HK-2 (cell line): Measurements from ENCODE around the gene KDM4B.

Source experiments
- DNase-seq: peaks from one replicate; pipeline ENCODE4 v3.0.0-alpha.2; 2018; ENCODE audit not compliant: unreplicated experiment

The KDM4B gene

GRCh38 chr19:5121266-5122120 is 152.6 kb downstream of the KDM4B start:
- DNase-seq: no peak

GRCh38 chr19:5122121-5122400 is 153.1 kb downstream of the KDM4B start:
- no peak for DNase-seq

- DNase-seq: no peak
Measured at GRCh38 chr19:5122671-5123409, 153.9 kb downstream of the KDM4B start.

DNA sequence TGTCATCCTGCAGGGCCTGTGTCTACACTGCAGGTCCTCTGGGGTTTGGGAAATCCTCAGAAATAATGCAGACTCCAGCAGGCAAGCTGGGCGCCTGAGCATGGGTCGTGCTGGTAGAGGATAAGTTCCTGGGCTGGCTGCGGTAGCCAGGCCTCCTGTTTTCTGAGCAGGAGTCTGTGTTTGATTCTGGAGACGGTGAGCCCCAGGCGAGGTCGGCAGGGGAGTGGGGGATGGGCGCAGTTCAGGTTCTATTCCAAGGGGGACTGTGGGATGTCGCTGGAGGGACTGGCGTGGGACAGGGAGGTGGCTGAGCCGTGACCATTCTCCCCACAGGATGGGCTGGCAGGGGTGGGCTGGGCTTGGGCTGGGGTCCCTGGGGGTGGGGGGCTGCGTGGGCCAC is 154.7 kb downstream of the KDM4B start:
- DNase-seq: no peak

DNA sequence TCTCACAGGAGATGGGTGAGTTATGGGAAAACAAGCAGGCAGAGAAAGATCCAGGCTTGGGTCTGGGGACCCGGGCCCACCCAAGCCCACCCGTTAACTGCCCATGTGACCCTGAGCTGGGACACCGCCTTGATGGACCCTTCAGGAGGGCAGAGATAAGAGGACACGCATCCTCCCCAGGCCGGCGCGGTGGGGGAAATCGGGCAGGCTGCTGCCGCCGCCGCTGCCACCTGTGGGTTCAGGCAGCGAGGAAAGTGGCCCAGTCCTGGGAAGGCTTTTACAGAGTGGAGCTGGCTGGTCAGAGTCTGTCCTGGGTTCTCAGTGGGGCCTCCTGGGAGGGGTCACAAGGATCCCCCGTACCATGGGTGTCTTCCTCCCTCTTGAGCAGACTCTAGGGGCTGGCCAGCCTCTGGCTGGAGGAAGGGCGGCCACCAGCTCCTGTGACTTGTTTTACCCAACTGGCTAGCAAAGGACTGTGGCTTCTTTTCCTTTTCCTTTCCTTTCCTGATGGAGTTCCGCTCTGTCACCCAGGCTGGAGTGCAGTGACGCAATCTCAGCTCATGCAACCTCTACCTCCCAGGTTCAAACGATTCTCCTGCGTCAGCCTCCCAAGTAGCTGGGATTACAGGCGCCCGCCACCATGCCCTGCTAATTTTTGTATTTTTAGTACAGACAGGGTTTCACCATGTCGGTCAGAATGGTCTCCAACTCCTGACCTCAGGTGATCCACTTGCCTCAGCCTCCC is 155.4 kb downstream of the KDM4B start:
- DNase-seq: no peak

DNA sequence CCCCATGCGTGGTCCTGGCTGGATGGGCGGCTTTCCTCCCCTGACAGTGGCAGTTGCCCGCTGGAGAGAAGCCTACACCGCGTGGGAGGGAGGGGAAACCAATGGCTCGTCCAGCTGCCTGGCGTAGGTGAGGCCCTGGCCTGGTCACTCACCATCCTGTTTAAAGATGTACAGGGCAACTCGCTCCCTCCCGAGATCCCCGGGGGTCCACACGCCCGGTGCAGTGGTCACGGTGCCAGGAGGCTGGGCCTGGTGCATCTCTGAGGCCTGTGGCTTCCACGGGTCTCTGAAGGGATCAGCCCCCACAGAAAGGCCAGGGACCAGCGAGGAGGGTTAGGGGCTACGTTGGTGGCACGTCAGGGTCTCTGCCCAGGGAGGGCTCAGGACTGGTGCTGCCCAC is 156.5 kb downstream of the KDM4B start:
- DNase-seq: no peak

DNA sequence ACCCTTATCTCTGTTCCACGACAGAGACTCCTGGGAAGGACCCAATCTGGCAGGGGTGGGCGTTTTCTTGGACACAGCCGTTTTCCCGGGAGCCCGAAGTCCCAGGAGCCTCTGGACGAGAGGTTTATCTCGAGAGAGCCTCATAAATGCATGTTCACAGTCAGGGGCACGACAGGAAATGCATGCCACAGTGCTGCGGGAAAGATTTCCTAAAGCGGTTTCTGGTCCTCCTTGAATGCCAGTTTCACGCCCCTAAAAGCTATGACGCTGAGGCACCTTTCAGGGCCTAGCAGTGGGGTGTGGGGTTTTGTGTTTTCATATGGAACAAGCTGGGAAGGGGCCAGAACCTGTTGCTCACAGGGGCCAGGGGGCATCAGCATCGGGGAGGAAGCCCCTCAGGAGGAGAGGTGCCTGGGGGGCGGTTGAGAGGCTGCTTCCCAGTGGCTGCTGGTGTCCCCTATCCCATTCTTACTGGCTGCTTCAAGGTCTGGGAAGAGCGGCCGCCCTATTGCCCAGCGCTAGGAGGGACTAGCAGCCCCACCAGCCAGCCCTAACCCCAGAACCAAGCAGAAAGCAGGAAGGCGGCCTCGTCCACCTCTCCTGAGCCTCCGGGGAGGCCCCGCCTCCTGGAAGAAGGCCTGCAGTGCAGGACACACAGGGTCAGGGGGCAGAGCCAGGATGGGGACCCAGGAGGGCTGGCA is 157.0 kb downstream of the KDM4B start:
- DNase-seq: no peak

DNA sequence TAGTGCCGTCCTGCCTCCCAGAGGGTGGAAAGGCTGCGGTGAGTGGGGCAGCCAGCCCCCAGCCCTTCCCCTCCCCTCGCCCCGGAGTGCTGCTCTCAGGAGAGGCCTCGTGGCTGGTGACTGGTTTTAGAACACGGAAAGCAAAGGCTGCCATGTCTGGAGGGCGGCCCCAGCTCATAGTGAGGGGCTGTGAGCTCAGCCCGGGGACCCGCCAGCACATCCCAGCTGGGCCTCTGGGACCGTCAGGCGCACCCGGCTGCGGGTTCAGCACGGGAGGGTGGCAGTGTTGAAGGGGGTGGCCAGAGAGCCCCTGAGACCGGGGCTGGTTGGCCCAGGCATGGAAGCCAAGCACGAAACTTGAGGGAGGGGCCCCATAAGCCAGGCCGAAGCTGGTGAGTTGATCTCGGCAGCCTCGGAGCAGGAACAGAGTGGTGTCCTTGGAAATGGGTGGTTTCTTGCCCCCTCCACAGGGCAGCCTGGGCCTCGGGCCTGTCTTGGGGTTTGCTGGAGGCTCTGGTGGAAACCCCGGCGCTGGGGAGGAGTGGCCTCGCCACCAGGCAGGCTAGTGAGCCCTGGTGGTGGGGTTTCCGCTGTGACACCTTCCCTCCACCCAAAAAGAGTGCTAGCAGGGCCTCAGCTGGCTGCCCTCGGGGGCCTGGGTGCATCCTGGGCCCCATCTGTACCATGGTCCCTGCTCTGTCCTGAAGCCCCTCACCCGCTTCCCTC is 157.7 kb downstream of the KDM4B start:
- no peak for DNase-seq

DNA sequence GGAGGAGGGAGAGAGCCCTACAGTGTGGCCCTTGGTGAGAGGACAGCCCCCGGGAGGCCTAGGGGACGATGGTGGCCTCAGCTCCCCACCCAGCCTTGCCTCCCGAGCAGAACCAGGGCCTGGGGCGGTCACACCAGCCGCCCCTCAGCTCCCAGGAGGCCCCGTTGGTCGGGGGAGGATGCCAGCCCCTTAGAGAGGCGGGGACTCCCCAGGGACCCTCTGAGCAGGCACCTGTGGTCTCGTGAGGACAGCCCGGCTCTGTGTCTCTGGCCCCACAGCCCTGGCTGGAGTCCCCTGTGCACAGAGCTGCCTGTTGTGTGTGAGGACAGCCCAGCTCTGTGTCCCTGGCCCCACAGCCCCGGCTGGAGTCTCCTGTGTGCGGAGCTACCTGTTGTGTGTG is 158.8 kb downstream of the KDM4B start:
- DNase-seq: no peak

- no peak for DNase-seq
Measured at GRCh38 chr19:5128251-5128935, 159.5 kb downstream of the KDM4B start.

DNA sequence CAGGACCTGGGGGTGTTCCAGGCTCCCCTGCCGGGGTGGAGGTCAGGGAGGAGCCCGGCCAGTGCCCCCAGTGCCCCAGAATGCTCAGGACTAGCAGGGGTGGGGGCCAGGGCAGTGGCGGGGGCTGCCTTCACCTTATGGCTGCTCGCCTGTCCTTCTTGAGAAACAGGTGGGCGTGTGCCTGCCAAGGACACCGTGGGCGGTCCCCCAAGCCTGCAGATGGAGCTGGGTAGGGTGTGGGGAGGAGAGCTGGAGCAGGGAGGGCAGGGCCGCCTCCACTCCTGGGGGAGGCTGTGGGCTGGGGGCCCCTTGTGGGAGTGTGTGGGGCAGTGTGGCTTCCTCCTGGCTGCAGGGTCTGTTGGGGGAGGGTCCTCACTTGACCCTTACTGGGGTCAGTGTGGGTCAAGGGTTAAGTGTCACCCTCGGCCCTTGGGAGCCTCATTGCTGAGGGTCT is 160.1 kb downstream of the KDM4B start:
- DNase-seq: no peak

DNA sequence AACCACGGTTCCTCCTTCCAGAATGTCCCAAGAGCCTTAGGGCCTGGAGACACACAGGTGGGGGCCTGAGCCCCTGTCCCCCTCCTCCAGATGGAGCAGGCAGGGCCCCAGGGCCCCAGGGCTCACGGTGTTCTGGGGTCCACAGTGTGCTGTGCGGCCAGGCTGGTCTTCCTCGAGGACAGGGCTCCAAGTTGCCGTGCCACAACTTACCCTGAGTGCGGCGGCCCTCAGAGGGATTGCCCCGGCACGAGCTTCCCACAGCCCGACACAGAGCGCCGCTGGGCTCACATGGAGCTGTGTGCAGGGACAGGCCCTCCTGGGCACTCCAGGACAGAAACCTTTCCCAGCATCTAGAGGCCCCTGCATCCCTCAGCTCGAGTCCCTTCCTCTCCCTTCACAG is 160.8 kb downstream of the KDM4B start:
- DNase-seq: no peak

DNA sequence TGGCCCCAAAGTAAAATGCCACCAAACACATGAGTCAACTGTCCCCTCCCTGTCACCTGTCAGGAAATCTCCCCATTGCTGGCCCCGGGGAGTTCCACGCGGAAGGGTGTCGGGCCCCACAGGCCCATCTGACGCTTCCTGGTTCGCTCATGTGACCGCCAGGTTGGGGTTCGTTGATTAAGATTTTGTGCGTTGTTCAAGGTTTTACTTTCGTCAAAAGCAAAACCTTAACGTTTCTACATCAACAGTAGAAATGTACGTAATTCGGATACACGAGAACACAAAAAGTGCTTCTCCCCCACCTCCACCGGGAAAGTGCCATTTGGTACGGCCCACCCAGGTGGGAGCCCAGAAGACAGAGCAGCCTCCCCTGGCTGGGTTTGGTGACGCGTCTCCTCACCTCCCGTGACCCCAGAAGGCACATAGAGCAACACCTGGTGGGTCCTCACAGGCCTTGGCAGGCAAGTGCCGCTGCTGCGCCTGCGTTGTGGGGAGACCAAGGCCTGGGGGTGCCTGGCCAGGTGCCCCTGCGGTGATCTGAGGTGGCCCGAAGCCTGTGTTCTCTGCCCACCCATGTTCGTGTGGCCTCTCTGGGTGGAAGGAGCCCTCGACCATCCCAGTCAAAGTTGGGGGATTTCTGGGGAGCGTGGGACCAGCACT is 161.6 kb downstream of the KDM4B start:
- DNase-seq: no peak

DNA sequence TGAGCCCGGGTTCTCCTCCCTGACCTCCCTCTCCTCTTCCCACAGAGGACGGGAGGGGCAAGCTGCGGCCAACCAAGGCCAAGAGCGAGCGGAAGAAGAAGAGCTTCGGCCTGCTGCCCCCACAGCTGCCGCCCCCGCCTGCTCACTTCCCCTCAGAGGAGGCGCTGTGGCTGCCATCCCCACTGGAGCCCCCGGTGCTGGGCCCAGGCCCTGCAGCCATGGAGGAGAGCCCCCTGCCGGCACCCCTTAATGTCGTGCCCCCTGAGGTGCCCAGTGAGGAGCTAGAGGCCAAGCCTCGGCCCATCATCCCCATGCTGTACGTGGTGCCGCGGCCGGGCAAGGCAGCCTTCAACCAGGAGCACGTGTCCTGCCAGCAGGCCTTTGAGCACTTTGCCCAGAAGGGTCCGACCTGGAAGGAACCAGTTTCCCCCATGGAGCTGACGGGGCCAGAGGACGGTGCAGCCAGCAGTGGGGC is 162.2 kb downstream of the KDM4B start:
- no peak for DNase-seq

DNA sequence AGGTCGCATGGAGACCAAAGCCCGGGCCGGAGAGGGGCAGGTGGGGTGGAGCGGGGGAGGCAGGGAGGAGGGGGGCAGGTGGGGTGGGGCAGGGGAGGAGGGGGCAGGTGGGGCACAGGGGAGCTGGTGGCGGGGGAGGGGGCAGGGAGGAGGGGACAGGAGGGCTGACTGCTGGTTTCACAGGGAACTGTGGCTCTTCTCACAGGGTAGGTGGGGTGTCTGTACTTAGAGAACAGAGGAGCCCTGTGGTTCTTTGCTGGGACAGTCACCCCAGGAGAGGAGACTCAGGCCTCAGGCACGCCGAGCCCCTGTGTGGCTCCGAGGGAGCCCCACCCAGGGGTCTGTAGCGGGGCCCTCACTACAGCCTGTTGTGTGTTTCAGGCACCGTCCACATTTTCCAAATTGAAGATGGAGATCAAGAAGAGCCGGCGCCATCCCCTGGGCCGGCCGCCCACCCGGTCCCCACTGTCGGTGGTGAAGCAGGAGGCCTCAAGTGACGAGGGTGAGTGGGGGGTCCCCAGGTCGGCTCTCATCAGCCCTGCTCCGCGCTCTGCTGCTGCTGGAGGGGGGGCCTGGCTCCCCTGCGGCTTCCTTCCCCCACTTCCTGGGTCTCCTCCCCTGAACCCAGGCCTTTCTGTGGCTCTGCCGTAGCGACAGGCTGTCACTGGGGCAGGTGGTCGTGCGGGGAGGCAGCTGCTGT is 162.7 kb downstream of the KDM4B start:
- DNase-seq: no peak

- no peak for DNase-seq
Measured at GRCh38 chr19:5132206-5132560, 163.3 kb downstream of the KDM4B start.

DNA sequence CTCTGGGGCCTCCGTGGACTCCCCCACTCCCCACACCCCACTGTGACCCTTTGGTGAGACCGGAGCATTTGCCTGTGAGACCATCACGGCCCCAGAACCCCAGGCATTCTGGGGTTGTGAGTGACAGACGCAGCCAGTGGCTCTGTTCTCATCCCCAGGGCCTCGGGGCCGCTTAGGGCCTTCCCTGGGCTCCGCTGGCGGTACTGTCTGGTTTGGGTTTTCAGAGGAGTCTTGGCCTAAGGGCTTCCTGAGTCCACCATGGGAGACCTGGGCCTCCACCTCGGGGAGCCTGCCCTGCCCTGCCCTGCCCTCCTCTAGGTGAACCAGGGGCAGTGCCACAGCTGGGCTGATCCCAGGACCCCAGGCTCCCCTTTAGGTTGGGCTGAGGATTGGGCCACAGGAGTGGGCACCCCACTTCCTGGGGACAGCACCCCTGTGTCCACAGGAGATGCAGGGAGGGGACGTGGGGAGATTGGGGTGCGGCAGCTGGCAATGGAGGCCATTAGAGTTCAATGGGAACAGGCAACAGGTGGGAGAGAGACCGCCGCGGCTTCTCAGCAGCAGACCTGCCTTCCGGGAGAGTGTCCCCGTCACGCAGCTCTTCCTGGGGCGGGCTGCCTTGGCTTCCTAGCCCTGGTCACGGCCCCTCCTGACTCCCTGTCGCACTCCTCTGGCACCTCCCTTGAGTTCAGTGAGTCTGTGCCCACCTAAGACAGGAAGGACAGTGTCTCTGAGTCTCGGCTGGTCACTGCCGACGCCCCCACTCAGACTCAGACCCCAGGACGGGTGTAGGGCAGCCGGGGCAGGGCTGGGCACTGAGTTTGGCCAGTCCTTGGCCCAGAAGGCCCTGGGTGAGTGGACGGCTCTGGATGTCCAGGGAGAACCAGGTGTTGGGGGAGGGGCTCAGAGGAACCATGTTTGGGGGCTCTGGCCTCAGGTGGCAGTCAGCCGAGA is 164.1 kb downstream of the KDM4B start:
- no peak for DNase-seq

- DNase-seq: no peak
Measured at GRCh38 chr19:5133986-5134595, 165.2 kb downstream of the KDM4B start.
